Cardiac atrium fibroblast (primary cell): Measurements from ENCODE around the gene ASIC2. TPM values are rescaled to one million over a fixed set of nuclear protein-coding genes. Genes with fewer than 3 reads are reported as not detected.

Experiments
- total RNA-seq: library from RNA; depleted of rRNA; stranded (reverse); fragments of >200 nt; gene quantifications from 2 replicates; pipeline ENCODE4 v1.2.3, GENCODE V29; 2015

The ASIC2 gene
- not detected in 2 replicates for total RNA-seq

GRCh38 chr17:33292981-33293867 is at the start of gene ASIC2:
Gene ASIC2 (minus strand): TSS chr17:33293295.

